ENCODE measurements around the gene OS9. TPM values are rescaled to one million over a fixed set of nuclear protein-coding genes. Genes with fewer than 3 reads are reported as not detected.

OS9 gene
- total RNA-seq, 1 experiment from 2014 or later = 145 TPM

GRCh38 chr12:57763881-57764661 is 70.1 kb downstream of the OS9 start:
- Histone ChIP-seq H3K27ac (ENCODE audit: low read length) (no peak overlapping the region), H3K4me2 (ENCODE audit: low read length) (peak overlapping the region; percentile 96), H3K9ac (ENCODE audit: low read length) (no peak overlapping the region), H3F3A (ENCODE audit: low read length, unreplicated experiment) (no peaks in the 10 kb centered on the region), H3K9me2 (replicated peaks; ENCODE audit: low read length) (no peaks in the 10 kb centered on the region), H3K4me3 (ENCODE audit: low read length) (0 out of 2 replicates have a peak overlapping the region, but pooled peaks have one; percentile 79), H3K27me3 (ENCODE audit: low read length) (no peaks in the 10 kb centered on the region), H2AFZ (ENCODE audit: low read length) (no peak overlapping the region; the same call in 1 of the 2 replicates), H3K4me1 (ENCODE audit: insufficient read depth, low read length) (peaks cover 37% of the 10 kb centered on the region), H3K36me3 (ENCODE audit: low read depth, low read length) (peaks cover 5% of the 10 kb centered on the region; the same call in 1 of the 2 replicates), H3K79me2 (ENCODE audit: low read length) (no peaks in the 10 kb centered on the region), H4K20me1 (ENCODE audit: low read length) (no peaks in the 10 kb centered on the region), H3K9me3 (ENCODE audit: low read length) (no peaks in the 10 kb centered on the region)
- ATAC-seq (no peak), DNase-seq (no peak)
- CTCF ChIA-PET = no interaction called here
- intact Hi-C loops (cut with micrococcal nuclease) = no loop called here
- POLR2A ChIA-PET (ENCODE audit: unreplicated experiment) = no interaction called here
- TF ChIP-seq CTCF (conservative IDR thresholded peaks at IDR 0.05; ENCODE audit: low read depth, low read length) = no peak
- BruUV-seq (replicated peaks) = no TSS peak

GRCh38 chr12:57764662-57765002 is 70.7 kb downstream of the OS9 start:
- H4K20me1 ChIP-seq (ENCODE audit: low read length) = no peaks in the 10 kb centered on the region
- H3K4me1 ChIP-seq (ENCODE audit: insufficient read depth, low read length) = peaks cover 37% of the 10 kb centered on the region
- H3K9me3 ChIP-seq (ENCODE audit: low read length) = no peaks in the 10 kb centered on the region
- H3K9ac ChIP-seq (ENCODE audit: low read length) = peak overlapping the region; percentile 53
- no peaks in the 10 kb centered on the region; the same call in 1 of the 2 replicates for H3K79me2 ChIP-seq (ENCODE audit: low read length)
- peak overlapping the region; percentile 96 for H3K4me2 ChIP-seq (ENCODE audit: low read length)
- H3K36me3 ChIP-seq (ENCODE audit: low read depth, low read length) = peaks cover 7% of the 10 kb centered on the region; the same call in 1 of the 2 replicates
- ChIA-PET CTCF (no interaction called here), POLR2A (ENCODE audit: unreplicated experiment) (no interaction called here)
- ATAC-seq = peak; percentile 6; the same call in 1 of the 2 replicates
- intact Hi-C loops (cut with micrococcal nuclease) = no loop called here
- H2AFZ ChIP-seq (ENCODE audit: low read length) = peak overlapping the region; percentile 95
- H3K27ac ChIP-seq (ENCODE audit: low read length) = 0 out of 2 replicates have a peak overlapping the region, but pooled peaks have one; percentile 5
- H3K27me3 ChIP-seq (ENCODE audit: low read length) = no peaks in the 10 kb centered on the region
- no peaks in the 10 kb centered on the region for H3F3A ChIP-seq (ENCODE audit: low read length, unreplicated experiment)
- DNase-seq = peak; percentile 25
- BruUV-seq (replicated peaks) = no TSS peak
- no peak for TF ChIP-seq EZH2 (IDR thresholded peaks at IDR 0.05; ENCODE audit: low read length, unreplicated experiment)
- no peak for TF ChIP-seq CTCF (conservative IDR thresholded peaks at IDR 0.05; ENCODE audit: low read depth, low read length)
- no peak for TF ChIP-seq EZH2phosphoT487 (IDR thresholded peaks at IDR 0.05; ENCODE audit: borderline replicate concordance, low read length)
- H3K4me3 ChIP-seq (ENCODE audit: low read length) = peak overlapping the region; percentile 79
- H3K9me2 ChIP-seq (replicated peaks; ENCODE audit: low read length) = no peaks in the 10 kb centered on the region

GRCh38 chr12:57765003-57765697 is 71.2 kb downstream of the OS9 start:
- DNase-seq = peak; percentile 55
- CTCF ChIA-PET = no interaction called here
- peak overlapping the region; percentile 53 for H3K9ac ChIP-seq (ENCODE audit: low read length)
- peaks cover 37% of the 10 kb centered on the region for H3K4me1 ChIP-seq (ENCODE audit: insufficient read depth, low read length)
- no peaks in the 10 kb centered on the region for H3K9me2 ChIP-seq (replicated peaks; ENCODE audit: low read length)
- H3F3A ChIP-seq (ENCODE audit: low read length, unreplicated experiment) = no peaks in the 10 kb centered on the region
- peak overlapping the region; percentile 95 for H2AFZ ChIP-seq (ENCODE audit: low read length)
- intact Hi-C loops (cut with micrococcal nuclease) = no loop called here
- H3K36me3 ChIP-seq (ENCODE audit: low read depth, low read length) = peaks cover 12% of the 10 kb centered on the region
- ATAC-seq = peak; percentile 53
- POLR2A ChIA-PET (ENCODE audit: unreplicated experiment) = no interaction called here
- no peaks in the 10 kb centered on the region for H3K27me3 ChIP-seq (ENCODE audit: low read length)
- H3K4me2 ChIP-seq (ENCODE audit: low read length) = peak overlapping the region; percentile 96
- peak; percentile 70 for TF ChIP-seq CTCF (conservative IDR thresholded peaks at IDR 0.05; ENCODE audit: low read depth, low read length)
- TF ChIP-seq EZH2 (IDR thresholded peaks at IDR 0.05; ENCODE audit: low read length, unreplicated experiment) = no peak
- no peaks in the 10 kb centered on the region for H4K20me1 ChIP-seq (ENCODE audit: low read length)
- no peaks in the 10 kb centered on the region for H3K9me3 ChIP-seq (ENCODE audit: low read length)
- H3K27ac ChIP-seq (ENCODE audit: low read length) = 0 out of 2 replicates have a peak overlapping the region, but pooled peaks have one; percentile 5
- peak overlapping the region; percentile 79 for H3K4me3 ChIP-seq (ENCODE audit: low read length)
- H3K79me2 ChIP-seq (ENCODE audit: low read length) = no peaks in the 10 kb centered on the region; the same call in 1 of the 2 replicates
- no TSS peak for BruUV-seq (replicated peaks)

Measured in PC-3 (cell line).